Transverse colon (tissue), 4 donors: ENCODE measurements around the gene NEO1. TPM values are rescaled to one million over a fixed set of nuclear protein-coding genes. Genes with fewer than 3 reads are reported as not detected.

Experiments used
- DNase-seq: peaks from one replicate; pipeline ENCODE4 v3.0.0-alpha.2; 2019
- H3K27ac ChIP-seq, 4 donors: fragments of 200-600 bp; sonication (generic); 2 replicates each; pipeline ENCODE4 v1.5.1; 2016 to 2018; ENCODE audit warnings: inconsistent platforms in 4 of 4
- H3K27me3 ChIP-seq: fragments of 200-600 bp; sonication (generic); 2 replicates; pipeline ENCODE4 v1.5.1; 2017; ENCODE audit warnings: inconsistent platforms
- H3K36me3 ChIP-seq, 4 donors: fragments of 200-600 bp; sonication (generic); 2 replicates each; pipeline ENCODE4 v1.5.1; 2017 to 2019; ENCODE audit warnings: inconsistent platforms in 4 of 4
- H3K4me1 ChIP-seq, 4 donors: fragments of 200-600 bp; sonication (generic); 2 replicates each; pipeline ENCODE4 v1.5.1; 2017 to 2020; ENCODE audit warnings: inconsistent platforms in 4 of 4
- H3K4me3 ChIP-seq, 4 donors: fragments of 200-600 bp; sonication (generic); 1 replicate in 1 of 4; 2 replicates in 3 of 4; pipeline versions ENCODE4 v1.5.1 to v1.6.1; 2017 to 2019; ENCODE audit warnings: inconsistent platforms in 4 of 4
- H3K9me3 ChIP-seq, 2 donors: fragments of 200-600 bp; sonication (generic); 2 replicates each; pipeline ENCODE4 v1.5.1; 2017 to 2019; ENCODE audit warnings: inconsistent platforms in 2 of 2
- EP300 ChIP-seq: sonication (generic); formaldehyde crosslinking; IDR thresholded peaks from one replicate; pipeline ENCODE4 v1.6.1; 2017; ENCODE audit warnings: antibody characterized with exemption, low read depth
- POLR2A ChIP-seq: fragments of 450-650 bp; IDR thresholded peaks from one replicate; pipeline ENCODE4 v1.6.1; 2016; ENCODE audit warnings: antibody characterized with exemption, mild to moderate bottlenecking, moderate library complexity
- POLR2AphosphoS5 ChIP-seq, 3 donors: sonication (generic); formaldehyde crosslinking; IDR thresholded peaks; one replicate each; pipeline ENCODE4 v1.6.1; 2016; ENCODE audit warnings: antibody characterized with exemption in 3 of 3
- WGBS, 2 donors: methylation state at CpG; one replicate each; pipeline ENCODE4 v1.1.5; 2018; ENCODE audit warnings: low coverage in 1 of 2; 5-methylcytosine and 5-hydroxymethylcytosine counted together
- in situ Hi-C, 4 donors: fragments of 200-750 bp; cut with MboI; loops; one replicate each; pipeline versions ENCODE4 v1.15.0 to v1.15.1; 2017; ENCODE audit warnings: low sequenced_read_pairs in 3 of 4, low pct_ligation_motif_present in 1 of 4, low pct_unique_long_range_greater_than_20kb in 1 of 4
- intact Hi-C: fragments of 100-400 bp; cut with DNase I; formaldehyde crosslinking; loops from one replicate; pipeline ENCODE4 v1.15.1; 2023; ENCODE audit warnings: low total_unique reads
- total RNA-seq, 4 donors: library from RNA; depleted of rRNA; stranded (reverse); fragments of >200 nt; gene quantifications; one replicate each; pipeline ENCODE4 v1.1.0, GENCODE V29; 2016
- TF ChIP-seq, protein P1 (sequence below), 5 experiments: fragments of 200-600 bp in 3 of 5; fragments of 450-650 bp in 2 of 5; sonication (generic) in 3 of 5; IDR thresholded peaks; 1 replicate in 2 of 5; 2 replicates in 3 of 5; pipeline ENCODE4 v1.5.1; 2016 to 2017; ENCODE audit warnings: antibody characterized with exemption in 5 of 5, inconsistent platforms in 3 of 5, mild to moderate bottlenecking in 2 of 5, moderate library complexity in 1 of 5

NEO1 gene
- total RNA-seq, 4 donors from 2014 or later = 100 to 188 (median 135) TPM

DNA sequence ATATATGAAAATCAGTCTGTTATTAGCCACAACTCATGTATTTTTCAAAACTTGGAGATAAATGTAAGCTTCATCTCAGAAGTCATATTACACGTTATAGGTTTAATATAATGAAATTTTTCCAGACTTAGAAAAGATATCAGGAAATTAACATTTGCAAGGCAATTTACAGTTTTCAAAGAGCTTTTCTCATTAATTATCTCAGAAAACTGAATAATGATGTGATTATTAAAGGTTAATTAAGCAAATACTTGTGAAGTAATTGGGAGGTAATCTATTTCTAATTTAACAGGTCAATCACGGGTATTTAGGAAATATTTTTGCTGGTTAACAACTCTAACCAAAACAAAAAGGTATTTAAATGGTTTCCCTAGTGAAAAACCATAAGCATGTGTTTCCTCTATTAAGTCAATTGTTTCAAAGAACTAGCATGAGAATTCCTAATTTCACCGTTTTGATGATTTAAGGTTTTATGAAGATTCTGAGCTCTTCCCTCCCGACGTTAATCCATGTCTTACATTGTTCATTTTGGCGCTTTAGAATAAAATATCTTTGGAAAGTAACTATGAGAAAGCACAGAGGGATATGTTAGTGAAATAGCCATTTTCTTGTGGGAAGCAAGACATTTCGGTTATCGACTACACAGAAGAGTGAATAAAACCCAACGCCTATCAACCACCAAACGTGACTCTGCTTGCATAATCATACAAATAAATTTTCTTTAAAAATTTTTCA lies 1.5 kb upstream of the NEO1 start:
- Histone ChIP-seq H3K27me3 (no peaks in the 10 kb centered on the region), H3K4me1 (peaks cover 0 to 34% (median 16%) of the 10 kb centered on the region in 4 donors), H3K36me3 (no peaks in the 10 kb centered on the region), H3K27ac (peak overlapping the region; percentile 97 to 99 (median 98)), H3K4me3 (peak overlapping the region in 3 of 4 donors; percentile 87 to 98 (median 98)), H3K9me3 (no peaks in the 10 kb centered on the region)
- no peak for TF ChIP-seq POLR2A
- TF ChIP-seq, protein P1, sequence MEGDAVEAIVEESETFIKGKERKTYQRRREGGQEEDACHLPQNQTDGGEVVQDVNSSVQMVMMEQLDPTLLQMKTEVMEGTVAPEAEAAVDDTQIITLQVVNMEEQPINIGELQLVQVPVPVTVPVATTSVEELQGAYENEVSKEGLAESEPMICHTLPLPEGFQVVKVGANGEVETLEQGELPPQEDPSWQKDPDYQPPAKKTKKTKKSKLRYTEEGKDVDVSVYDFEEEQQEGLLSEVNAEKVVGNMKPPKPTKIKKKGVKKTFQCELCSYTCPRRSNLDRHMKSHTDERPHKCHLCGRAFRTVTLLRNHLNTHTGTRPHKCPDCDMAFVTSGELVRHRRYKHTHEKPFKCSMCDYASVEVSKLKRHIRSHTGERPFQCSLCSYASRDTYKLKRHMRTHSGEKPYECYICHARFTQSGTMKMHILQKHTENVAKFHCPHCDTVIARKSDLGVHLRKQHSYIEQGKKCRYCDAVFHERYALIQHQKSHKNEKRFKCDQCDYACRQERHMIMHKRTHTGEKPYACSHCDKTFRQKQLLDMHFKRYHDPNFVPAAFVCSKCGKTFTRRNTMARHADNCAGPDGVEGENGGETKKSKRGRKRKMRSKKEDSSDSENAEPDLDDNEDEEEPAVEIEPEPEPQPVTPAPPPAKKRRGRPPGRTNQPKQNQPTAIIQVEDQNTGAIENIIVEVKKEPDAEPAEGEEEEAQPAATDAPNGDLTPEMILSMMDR (IDR thresholded peaks at IDR 0.05) = no peak
- no peak for TF ChIP-seq EP300
- intact Hi-C loops (loop anchor here (5.0 kb wide), 1 partner anchor 268 kb away; the partner anchor contains the start of gene ADPGK), in situ Hi-C loops (no loop called here)
- DNase-seq = no peak
- 25 to 32% methylated on average over 10 of the region's 10 CpGs for WGBS, 2 donors

DNA sequence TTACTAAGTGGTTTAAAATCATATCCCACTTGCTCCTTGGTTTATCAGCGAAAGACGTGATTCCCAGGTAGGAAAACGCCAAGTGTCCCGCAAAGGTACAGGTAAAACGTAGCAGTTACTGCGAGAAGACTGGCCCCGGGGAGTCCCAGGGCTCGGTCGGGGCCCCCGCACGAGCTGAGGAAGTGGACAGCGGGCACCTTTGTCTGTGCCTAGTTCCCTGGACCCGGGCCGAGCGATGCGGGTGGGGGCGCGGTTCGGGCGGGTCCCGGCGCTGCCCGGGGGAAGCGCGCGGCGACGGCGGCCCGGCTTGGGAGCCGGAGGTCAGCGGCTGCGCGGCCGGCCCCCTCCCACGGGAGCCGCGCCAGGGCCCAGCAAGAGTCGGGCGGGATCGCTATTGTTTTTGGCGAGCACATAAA lies 864 bp upstream of the NEO1 start:
- in situ Hi-C loops = no loop called here
- 4% methylated on average over 11 of the region's 42 CpGs; no CpG with 5 or more reads in 1 of the 2 donors for WGBS, 2 donors
- no peaks in the 10 kb centered on the region for H3K9me3 ChIP-seq
- intact Hi-C loops = loop anchor here (5.0 kb wide), 1 partner anchor 269 kb away; the partner anchor contains the start of gene ADPGK
- H3K27ac ChIP-seq = peak overlapping the region; percentile 97 to 99 (median 98)
- DNase-seq = peak; percentile 78
- peak overlapping the region; percentile 87 to 98 (median 94) for H3K4me3 ChIP-seq
- H3K27me3 ChIP-seq = no peaks in the 10 kb centered on the region
- peaks cover 0 to 41% (median 19%) of the 10 kb centered on the region in 4 donors for H3K4me1 ChIP-seq
- TF ChIP-seq, protein P1 (IDR thresholded peaks at IDR 0.05) = no peak
- TF ChIP-seq POLR2AphosphoS5 (IDR thresholded peaks at IDR 0.05) = peak in 2 of 3 donors; percentile 6 to 24
- H3K36me3 ChIP-seq = no peaks in the 10 kb centered on the region

DNA sequence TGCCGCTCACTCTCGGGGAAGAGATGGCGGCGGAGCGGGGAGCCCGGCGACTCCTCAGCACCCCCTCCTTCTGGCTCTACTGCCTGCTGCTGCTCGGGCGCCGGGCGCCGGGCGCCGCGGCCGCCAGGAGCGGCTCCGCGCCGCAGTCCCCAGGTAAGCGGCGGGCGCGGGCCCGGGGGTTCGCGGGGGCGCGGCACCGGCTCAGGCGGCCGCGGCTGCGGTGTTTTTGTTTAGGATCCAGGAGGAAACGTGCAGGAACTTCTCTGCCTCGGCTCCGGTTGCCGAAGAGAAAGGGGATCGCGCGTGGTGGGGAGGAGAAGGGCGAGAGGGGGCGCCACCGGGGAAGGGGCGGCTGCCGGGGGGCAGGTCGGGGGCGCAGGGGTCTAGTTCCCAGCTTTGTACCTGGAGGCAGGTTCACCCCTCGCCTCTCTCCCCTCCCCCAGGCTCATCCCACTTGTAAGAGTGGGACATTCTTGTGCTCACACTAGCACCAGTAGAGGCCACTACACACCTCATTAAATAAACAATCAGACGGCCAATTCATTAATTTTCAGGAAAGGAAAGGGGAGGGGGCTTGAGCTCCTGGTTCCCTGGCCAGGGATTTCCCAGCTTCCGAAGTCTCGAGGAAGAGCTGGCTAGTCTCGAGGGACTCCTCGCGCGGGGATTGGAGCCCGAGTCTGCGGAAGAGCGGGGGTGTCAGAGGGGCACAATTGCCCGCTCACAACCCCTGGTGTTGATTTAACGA lies 562 bp downstream of the NEO1 start:
- TF ChIP-seq POLR2A (peak; percentile 18), POLR2AphosphoS5 (IDR thresholded peaks at IDR 0.05) (peak in 1 of 3 donors; percentile 5), EP300 (no peak)
- TF ChIP-seq, protein P1 (IDR thresholded peaks at IDR 0.05) = peak in 4 of 5 experiments; percentile 21 to 38 (median 29)
- in situ Hi-C loops (no loop called here), intact Hi-C loops (loop anchor here (5.0 kb wide), 1 partner anchor 271 kb away; the partner anchor contains the start of gene ADPGK)
- DNase-seq = peak; percentile 62
- 1% methylated on average over 45 of the region's 61 CpGs; no CpG with 5 or more reads in 1 of the 2 donors for WGBS, 2 donors
- Histone ChIP-seq H3K4me3 (peak overlapping the region; percentile 53 to 98 (median 92)), H3K36me3 (no peaks in the 10 kb centered on the region), H3K9me3 (no peaks in the 10 kb centered on the region), H3K27ac (peak overlapping the region; percentile 97 to 99 (median 98)), H3K27me3 (no peaks in the 10 kb centered on the region), H3K4me1 (peaks cover 0 to 55% (median 23%) of the 10 kb centered on the region in 4 donors)

DNA sequence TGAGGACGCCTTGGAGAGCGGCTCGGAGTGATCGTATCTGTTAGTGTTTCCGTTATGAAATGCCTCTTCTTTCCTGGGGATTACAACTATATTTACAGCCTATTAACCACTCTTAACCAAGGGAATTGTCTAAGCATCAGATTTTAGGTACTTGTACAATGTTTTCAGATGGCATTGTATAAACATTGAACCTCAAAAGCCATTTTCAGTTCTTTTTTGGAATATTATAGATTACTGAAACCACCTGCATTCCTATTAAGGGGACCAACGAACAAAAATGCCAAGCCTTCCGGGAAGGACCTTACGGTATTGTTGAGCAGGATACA lies 1.1 kb downstream of the NEO1 start:
- H3K27ac ChIP-seq = peak overlapping the region; percentile 97 to 99 (median 98)
- in situ Hi-C loops = no loop called here

More for the DNA sequence above, 1.1 kb downstream of the NEO1 start:
- WGBS, 2 donors = 4% methylated on average over 4 to 8 of the region's 8 CpGs
- H3K9me3 ChIP-seq = no peaks in the 10 kb centered on the region
- TF ChIP-seq, protein P1 (IDR thresholded peaks at IDR 0.05) = peak in 1 of 5 experiments; percentile 13
- no peak for TF ChIP-seq EP300
- TF ChIP-seq POLR2A = no peak
- TF ChIP-seq POLR2AphosphoS5 (IDR thresholded peaks at IDR 0.05) = no peak
- no peaks in the 10 kb centered on the region for H3K36me3 ChIP-seq
- H3K4me3 ChIP-seq = peak overlapping the region; percentile 44 to 98 (median 92)
- peaks cover 0 to 61% (median 23%) of the 10 kb centered on the region in 4 donors for H3K4me1 ChIP-seq
- H3K27me3 ChIP-seq = no peaks in the 10 kb centered on the region
- intact Hi-C loops = loop anchor here (5.0 kb wide), 1 partner anchor 271 kb away; the partner anchor contains the start of gene ADPGK
- DNase-seq = no peak
